ENCODE data around the gene EBF3. TPM values are rescaled to one million over a fixed set of nuclear protein-coding genes. Genes with fewer than 3 reads are reported as not detected.

Gene EBF3
- total RNA-seq, 1 donor from 2014 or later = 0.40 TPM

DNA sequence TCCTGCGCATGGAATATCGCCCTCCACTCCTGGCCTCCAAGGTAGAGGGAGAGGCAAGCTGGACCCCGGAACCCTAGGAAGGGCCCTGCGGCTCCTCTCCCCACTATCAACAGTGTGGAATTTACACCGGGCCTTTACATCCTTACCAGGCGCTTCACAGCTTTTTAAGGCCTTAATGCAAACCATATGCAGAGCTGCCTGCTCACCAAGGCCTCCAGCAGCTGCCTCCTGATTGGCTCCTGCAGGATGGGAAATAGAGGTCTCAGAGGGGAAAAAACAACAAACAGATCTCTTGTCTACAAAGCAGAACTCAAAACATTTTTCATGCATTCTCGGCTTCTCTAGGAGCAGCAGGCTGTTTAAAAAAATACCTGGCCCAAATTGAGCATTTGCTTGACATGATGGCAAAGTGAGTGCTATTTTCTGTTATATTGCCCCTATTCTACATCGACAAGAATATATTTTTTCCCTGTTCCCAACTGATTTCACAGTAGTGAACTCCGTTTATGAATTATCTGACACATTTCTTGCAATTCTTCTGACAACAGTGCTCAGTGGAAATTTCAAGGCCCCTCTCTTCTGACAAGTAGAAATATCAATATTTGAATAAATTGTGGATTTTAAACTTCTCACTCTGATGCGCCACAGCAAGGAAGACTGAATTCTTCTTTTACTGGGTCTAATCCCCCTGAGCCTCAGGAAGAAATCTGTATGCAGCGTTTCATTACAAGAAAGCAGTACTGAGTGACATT is 51.7 kb downstream of the EBF3 start:
- no peak for DNase-seq (ENCODE audit: low read depth in 2 of 2)

DNA sequence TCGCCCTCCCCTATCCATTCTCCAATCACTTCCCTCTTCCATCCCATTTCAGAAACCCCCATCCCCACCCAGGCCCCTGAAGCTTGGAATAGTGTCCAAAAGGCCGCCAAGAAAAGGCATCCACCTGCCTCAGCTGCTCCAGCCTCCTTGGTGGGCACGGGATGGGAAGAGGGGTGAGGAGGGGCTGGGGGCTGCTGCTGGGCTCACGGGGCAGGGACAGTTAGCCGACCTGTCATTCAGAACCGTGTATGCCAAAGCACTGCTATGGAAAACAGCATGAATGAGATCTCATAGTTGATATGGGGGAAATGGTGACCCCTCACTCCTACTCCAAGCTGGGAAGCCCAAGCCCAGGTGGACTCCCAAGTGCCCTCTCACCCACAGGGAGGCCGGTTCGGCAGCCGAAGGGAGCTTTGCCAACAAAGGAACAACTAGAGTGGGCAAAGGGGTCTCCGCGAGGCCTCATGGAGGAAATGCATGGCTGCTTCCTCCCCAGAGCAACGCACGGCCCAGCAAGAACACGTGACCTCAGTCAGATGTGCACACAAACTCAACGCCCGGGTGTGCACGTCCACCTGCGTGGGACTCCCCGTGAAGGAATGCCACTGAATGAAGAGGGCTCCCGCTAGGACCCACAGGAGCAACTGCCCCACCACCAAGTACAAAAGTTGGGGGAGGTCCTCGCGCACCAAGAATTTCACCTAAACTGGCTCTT is 52.5 kb downstream of the EBF3 start:
- no peak for DNase-seq (ENCODE audit: low read depth in 2 of 2)

DNA sequence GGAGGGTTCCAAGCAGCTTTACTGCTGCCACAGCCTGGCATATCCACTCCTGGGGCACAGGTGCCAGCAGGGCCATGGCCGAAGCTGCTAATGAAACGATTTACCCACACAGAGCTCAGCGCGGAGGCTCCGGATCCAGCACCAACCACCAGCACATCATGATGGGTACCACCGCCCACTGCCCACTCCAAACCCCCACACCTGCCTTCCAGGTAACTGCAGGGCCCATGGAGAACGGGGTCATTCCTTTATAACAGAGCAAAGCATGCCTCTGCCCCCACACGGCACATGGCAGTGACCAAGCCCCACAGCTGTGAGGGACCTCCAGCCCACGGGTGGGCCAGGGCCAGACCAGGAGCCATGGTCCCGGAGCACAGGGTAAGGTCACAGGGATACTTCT is 53.2 kb downstream of the EBF3 start:
- no peak for DNase-seq (ENCODE audit: low read depth in 2 of 2)

DNA sequence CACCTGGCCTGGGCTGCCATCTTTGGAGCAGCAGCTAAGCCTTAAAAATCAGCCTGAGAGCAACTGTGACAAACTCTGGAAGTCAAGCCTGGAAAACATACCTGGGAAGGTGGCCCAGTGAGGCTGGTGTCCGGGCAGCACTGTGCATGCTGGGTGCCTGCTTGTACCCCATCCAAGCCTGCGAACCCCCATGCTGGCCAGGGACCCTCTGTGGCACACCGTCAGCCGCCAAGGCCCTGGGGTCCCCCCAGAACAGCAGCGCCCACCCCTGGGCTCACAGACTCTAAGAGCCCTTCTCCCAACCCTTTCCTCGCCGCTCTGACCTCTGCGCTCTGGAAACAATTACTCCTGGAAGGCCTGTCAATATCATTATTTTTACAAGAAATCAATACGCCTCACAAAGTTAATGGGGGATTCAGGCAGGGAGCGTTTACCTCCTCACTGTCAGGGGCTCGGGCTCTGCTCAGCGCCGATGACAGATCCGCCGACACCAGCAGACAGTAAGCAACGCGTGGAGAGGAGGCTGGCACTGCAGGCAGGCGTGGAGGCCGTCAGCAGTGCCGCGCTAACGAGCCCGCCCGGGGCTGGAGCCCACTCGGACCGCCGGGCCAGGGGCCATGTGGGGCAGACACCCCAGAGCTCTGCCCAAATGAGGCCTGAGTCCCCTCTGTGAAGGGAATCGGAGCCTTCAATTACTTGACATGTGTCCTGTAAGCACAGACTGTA is 54.4 kb downstream of the EBF3 start:
- DNase-seq (ENCODE audit: low read depth in 2 of 2) = no peak

DNA sequence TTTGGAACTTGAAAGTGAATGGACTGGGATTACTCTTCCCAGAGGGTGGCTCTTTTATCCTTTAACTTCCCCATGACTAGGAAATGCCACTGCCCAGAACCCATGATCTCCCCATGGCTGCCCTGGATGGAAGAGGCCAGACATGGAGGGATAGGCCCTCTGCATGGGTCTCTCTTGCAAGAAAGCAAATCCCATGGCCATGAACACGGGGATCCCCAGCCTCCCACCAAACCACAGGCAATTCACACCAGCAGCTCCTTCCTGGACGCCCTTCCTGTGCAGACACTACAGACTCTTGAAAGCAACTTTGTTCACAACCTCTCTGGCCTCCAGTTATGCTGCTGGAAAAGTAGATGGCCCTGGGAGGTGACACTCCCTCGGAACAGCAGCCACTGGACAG is 55.0 kb downstream of the EBF3 start:
- DNase-seq (ENCODE audit: low read depth in 2 of 2) = no peak

DNA sequence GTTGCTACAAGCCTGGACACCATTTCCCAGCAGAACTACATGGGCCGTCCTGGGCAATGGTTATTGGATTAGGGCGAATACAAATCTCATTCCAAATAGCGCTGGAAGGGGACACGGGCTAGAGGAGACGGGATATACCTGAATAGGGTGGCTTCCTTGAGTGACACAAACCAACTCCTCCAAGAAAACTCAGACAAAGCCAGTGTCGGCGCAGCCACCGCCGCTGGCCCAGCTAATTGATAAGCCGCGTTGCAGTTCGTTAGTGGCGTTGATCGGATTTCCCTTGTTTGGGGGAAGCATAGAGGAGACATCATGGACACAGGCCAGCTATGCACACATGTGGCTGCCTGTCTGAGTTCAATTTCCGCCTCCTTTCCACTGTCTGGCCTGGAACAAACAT is 55.7 kb downstream of the EBF3 start:
- DNase-seq (ENCODE audit: low read depth in 2 of 2) = no peak

DNA sequence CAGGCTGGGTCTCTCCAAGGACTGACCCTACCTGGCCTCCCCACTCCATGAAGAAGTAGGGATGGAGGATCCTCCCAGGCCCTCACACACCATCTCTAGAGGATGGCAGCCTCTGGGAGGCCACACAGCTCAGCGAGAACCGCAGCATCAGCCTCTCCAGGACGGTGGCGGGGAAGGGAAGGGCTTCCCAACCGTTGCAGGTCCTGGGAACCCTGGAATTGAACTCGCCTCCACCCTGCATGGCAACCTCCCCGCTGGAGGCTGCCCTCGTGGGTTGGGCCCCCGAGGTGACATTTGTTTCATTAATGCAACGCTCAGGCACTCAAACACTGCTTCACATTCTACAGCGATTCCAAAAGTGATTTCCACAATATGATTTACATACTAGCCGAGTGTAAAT is 58.5 kb downstream of the EBF3 start:
- no peak for DNase-seq (ENCODE audit: low read depth in 2 of 2)

DNA sequence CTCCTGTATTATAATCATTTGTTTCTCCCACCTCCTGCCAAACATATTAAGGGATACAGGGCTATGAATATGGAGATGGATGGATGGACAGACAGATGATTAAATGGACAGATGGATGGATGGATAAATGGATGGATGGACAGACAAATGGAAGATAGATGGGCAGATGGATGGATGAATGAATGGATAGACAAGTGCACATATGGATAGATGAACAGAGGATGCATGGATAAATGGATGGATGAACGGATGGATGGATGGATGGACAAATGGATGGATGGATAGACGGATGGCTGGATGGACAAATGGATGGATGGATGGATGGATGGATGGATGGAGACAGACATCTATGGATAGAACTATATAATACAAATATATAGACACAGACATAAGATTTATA is 59.8 kb downstream of the EBF3 start:
- no peak for DNase-seq (ENCODE audit: low read depth in 2 of 2)

DNA sequence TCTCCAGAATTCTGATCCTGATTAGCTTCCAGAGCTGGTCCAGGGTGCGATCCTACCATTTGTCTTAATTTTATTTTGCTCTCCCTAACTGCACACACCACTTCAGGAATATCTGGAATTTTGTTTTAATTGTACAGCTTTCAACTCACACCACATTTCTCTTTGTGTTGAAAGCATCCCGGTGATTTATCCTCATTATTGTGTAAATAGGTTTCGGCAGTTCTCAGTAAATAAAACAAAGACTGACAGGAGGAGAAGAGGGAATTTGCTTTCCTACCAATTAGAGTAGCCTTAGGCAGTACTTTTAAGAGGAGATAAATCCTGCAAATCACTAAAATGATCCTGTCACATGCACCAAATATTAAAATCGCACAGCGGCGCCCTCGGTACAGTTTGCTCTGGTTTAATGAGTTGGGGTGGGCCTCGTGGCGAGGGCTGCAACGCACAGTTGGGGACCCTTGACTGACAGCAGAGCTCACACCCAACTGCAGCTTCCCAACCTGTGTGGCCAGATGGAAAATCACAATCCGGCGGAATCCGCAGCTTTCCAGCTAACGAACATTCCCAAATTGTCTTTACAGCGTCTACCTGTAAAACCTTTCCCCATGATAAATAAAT is 62.6 kb downstream of the EBF3 start:
- DNase-seq (ENCODE audit: low read depth in 2 of 2) = no peak

DNA sequence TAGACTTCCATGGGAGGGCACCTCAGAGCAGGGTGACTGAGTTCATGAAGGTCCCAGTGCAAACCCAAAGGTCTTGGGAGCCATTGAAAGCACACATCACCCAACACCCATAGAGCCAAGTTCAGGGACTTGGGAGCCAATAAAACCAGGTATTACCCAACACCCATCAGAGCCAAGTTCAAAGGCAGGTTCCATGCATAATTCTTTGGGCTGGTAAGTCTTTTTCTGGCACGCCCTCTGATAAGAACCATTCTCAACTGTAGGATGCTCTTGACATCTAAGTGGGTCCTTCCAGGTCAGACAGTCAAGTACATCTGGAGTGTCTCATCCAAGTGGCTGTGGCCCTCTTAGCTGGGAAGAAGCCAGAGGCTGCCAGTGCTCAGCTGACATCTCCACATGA is 63.2 kb downstream of the EBF3 start:
- no peak for DNase-seq (ENCODE audit: low read depth in 2 of 2)

DNA sequence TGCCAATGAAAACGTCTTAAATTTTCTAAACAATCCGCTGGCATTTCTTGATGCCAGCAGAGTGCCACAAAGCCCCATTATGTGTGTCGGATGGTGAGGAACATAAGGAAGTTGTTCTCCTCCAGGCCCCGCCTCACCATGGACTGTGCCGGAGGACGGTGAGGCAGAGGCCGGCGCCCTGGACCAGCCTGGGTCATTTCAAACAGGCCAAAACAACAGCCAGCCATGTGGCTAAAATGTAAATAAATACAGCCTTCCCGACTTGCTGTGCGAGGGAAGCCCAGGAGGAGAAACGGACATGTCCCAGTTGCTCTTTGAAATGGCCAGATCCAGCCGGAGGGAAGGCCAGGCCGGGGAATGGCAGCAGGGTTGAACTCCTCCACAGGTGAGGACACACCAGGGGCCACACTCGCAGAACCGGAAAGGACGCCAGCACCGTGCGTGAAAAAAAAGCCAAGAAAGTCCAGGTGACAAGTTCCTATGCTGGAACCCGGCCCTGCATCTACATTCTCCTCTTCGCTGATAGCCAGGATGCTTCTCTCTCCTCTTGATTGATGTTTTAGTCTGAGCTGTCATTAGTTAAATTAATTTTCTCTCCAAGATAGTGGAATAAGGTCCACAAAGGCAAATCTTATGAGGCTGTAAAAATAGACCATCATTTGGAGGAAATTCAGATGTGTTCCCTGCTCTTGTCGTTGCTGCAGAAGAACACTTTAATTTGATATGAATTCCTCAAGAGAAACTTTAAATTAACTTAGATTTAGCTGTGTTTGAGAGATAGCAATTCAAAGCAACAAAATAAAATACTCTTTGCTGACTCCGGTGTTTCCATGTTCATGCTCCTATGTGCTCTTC is 64.6 kb downstream of the EBF3 start:
- DNase-seq (ENCODE audit: low read depth in 2 of 2) = no peak

DNA sequence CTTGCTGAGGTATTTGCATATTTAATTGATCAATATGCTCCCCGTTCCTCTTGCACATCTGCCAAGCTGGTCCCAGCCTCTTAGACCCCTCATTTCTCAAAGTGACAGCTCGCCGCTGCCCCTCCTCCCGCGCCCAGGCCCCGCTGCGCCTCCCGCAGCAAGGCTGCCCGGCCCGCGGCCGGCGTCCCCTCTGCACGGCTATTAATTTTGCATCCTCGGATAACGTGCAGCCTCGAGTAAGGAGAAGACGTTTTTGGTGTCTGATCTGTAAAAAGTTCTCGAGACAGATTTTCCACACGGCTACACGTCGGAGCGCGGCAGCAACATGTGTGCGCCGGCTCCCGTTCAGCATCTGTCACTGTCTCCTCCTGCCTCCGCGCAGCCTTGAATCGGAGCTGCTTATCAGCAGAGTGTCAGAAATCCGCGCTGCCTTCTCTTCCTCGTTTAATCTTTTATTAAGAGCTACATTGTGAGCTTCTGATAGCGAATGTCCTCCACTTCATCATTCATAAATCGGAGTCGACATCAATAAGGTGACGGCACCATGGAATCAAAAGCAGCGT is 65.3 kb downstream of the EBF3 start:
- DNase-seq (ENCODE audit: low read depth in 2 of 2) = no peak

DNA sequence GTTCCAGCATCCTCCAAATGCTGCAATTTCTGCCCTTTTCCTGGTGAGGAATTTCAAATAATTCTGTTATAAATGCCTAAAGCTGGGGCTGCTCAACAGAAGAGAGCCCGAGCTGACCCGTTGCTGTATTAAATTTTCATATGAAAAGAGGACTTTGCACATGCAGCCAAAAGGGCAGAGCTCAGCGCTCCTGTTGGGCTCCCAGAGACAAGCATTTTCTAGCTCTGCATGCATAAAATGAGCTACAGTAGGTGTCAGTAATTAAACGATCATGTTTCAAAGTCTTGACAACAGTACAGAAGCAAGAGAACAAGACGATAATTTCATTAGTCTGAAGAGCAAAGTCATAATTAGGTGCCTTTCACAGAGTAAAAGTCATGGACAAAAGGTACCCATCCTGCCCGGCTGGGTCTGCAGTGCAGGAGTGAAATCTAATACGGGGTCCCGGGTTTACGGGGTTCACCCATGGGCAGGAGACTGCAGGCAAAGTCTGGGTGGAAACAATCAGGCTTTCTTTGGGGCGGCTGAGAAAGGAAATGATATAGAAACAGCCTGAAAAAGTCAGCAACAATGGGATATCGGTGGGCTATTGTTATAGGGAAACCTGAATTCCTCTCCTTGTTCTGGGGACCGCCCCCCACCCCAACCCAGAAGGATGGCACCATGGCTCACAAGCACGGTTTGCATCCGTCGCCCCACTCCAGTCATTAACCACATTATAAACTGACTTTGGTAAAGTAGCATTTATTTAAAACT is 66.0 kb downstream of the EBF3 start:
- no peak for DNase-seq (ENCODE audit: low read depth in 2 of 2)

DNA sequence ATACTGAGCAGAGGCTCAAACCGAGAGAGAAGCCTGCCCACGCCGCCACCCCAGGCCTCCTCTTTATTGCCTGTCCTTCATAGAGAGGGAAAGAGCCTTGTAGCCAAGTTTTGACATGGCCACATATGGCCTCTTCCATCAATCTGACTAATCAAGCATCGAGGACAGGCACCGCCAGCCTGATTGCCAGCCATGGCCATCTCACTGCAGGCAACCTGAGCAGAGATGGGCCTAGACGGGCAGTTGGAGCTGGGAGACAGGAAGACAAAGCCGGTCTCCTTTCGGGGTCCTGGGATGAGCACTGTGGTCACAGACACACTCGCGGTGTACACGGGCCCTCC is 67.2 kb downstream of the EBF3 start:
- DNase-seq (ENCODE audit: low read depth in 2 of 2) = no peak

DNA sequence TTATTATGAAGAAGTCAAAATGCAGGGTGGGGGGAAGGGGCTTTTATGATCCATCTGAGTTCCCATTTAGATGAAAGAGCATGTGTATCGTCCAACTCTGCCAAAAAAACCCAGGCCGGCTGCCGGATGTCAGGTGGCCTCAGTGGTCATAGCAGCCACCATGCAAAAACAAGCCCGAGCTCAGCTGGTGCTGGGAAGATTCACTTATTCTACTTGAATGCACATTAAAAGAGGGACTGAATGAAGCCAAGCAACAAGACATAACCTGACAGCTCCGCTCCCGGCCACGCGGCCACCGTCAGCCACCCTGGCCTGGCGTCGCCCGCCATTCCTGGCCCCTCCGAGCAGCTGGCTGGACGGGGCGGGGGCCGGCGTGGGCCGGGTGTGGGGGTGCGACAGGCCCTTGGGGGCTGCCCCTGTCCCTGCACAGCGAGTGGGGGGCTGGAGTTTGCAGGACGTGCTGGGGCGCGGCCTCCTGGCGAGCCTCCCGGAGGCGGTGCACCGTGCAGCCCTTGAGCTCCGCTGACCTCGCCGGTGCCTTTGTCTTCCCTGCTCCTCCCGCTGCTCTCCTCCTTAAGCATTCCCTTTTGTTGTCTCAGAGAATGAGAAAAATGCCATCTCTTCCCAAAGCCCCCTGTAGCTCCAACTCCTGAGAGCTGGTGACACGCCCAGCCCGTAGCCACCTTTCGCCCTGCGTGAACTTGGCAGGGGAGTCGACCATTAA is 67.8 kb downstream of the EBF3 start:
- no peak for DNase-seq (ENCODE audit: low read depth in 2 of 2)

DNA sequence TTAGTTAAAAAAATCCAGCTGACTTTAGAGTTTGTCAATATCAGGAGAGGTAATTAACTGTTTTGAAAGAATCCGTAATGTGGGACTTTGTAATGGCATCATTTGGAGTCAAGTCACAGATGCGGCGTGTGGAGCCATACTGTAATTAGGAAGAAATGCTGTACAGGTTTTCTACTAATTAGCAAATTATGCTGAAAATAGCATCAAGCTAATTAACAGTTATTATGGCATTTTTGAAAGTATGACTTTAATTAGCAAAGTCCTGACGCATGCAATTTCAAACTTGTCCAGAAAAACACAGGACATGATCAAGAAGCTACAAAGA is 68.3 kb downstream of the EBF3 start:
- DNase-seq (ENCODE audit: low read depth in 2 of 2) = no peak

DNA sequence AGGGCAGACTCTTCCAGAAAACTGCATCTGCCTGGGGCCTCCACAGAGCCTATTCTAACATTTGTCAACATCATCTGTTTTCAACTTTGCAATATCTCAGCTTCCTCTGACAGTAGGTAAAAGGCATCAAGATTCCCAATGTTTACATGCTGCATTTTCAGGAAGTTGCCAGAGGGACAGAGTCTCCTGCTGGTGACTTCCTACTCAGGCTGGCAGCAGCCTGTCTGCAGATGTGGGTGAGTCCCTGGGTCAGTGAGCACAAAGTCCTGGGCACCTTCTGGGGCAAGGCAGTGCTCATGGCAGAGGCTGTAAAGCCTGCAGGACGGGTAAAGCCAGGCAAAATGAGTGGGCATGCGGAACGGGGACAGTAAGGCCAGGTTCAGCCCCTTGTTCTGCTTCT is 69.4 kb downstream of the EBF3 start:
- no peak for DNase-seq (ENCODE audit: low read depth in 2 of 2)

DNA sequence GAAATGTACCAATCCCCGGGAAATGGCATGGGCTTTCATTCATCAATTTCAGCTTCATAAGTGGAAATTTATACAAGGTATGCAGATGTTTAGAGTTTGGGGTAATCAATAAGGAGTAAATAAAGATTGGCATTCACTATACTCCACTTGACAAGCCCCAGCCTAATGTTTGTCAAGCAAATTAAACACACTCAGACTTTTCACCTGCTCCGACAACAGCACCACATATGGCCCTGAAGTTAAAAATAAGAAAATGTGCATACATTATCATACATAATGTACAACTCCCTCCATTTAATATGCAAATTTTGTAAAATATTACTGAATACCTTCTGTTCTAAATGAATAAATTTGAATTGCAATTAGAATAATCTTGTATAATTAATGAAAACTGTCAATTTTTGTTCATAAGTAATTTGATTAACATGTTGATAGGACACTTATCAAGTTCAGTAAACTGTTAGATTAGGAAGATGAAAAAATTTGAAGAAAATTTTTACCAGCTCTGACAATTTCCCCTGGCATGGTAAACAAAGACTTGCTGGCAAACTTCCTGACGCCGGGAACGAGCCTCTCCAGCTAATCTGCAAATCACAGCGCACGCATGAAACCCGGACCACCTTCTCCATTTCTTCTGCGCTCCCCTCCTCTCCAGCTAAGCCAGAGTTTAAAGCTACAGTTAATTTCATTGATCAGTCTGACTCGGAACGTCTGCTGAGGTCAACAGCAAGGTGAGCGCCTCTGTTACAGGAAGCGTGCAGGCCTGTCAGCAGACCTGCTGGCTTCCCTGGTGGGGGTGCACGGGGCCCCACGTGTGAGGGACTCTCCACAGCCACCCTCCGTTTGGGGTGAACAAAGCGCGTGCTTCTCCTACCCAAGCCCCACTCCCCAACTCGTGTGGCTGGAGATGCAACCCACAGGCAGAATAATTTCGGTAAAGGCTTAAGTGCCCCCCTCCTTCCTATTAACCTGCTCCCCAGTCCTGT is 70.7 kb downstream of the EBF3 start:
- DNase-seq (ENCODE audit: low read depth in 2 of 2) = no peak
